SK-N-SH (cell line): ENCODE measurements around the gene KRTAP13-1. TPM values are rescaled to one million over a fixed set of nuclear protein-coding genes. Genes with fewer than 3 reads are reported as not detected.

Source experiments
- CTCF ChIA-PET: fragments of 300-600, 350-600 bp; formaldehyde crosslinking; extraction: SDS; loops from one replicate; lab custom pipeline; 2021; lab: Yijun Ruan, JAX
- POLR2A ChIA-PET: fragments of 350-600 bp; sonication (Branson Sonifier 250); formaldehyde crosslinking; extraction: SDS; loops from one replicate; lab custom pipeline; 2020; ENCODE audit warnings: antibody characterized with exemption, inconsistent platforms; lab: Yijun Ruan, JAX
- DNase-seq: peaks from one replicate; pipeline ENCODE4 v3.0.0; 2012
- H2AFZ ChIP-seq: fragments of 200-600 bp; sonication (generic); 2 replicates; pipeline ENCODE4 v1.8.1; 2016; ENCODE audit warnings: antibody characterized with exemption, mild to moderate bottlenecking, low read depth
- H3F3A ChIP-seq: fragments of 200-600 bp; sonication (generic); replicated peaks from 2 replicates; pipeline ENCODE3; 2016; ENCODE audit warnings: antibody characterized with exemption, mild to moderate bottlenecking; ENCODE audit not compliant: insufficient read depth
- H3K27ac ChIP-seq, 2 experiments: fragments of 200-500 bp in 1 of 2; fragments of 200-600 bp in 1 of 2; sonication (Bioruptor generic) in 1 of 2; sonication (generic), shearing (Covaris generic) in 1 of 2; 2 replicates each; pipeline versions ENCODE4 v1.5.1 to v1.6.1; 2014 to 2016; ENCODE audit warnings: low read depth in 2 of 2, inconsistent platforms in 1 of 2, low read length in 1 of 2, mild to moderate bottlenecking in 1 of 2, mixed read lengths in 1 of 2
- H3K27me3 ChIP-seq: fragments of 200-600 bp; sonication (generic), shearing (Covaris generic); 2 replicates; pipeline ENCODE4 v1.6.1; 2016; ENCODE audit warnings: mixed run types; ENCODE audit not compliant: insufficient read depth
- H3K36me3 ChIP-seq, 2 experiments: fragments of 200-500 bp in 1 of 2; fragments of 200-600 bp in 1 of 2; sonication (Bioruptor generic) in 1 of 2; sonication (generic) in 1 of 2; replicated peaks in 1 of 2; 2 replicates each; pipeline versions ENCODE3 to v1.5.1; 2014 to 2016; ENCODE audit warnings: low read length in 1 of 2, mild to moderate bottlenecking in 1 of 2; ENCODE audit not compliant: insufficient read depth in 2 of 2, control insufficient read depth in 1 of 2
- H3K4me1 ChIP-seq, 2 experiments: fragments of 200-500 bp in 1 of 2; fragments of 200-600 bp in 1 of 2; sonication (Bioruptor generic) in 1 of 2; sonication (generic), shearing (Covaris generic) in 1 of 2; 2 replicates each; pipeline versions ENCODE4 v1.5.1 to v1.6.1; 2014 to 2016; ENCODE audit warnings: low read depth in 1 of 2, low read length in 1 of 2, mixed run types in 1 of 2; ENCODE audit not compliant: insufficient read depth in 2 of 2, control insufficient read depth in 1 of 2
- H3K4me2 ChIP-seq: fragments of 200-600 bp; sonication (generic), shearing (Covaris generic); 2 replicates; pipeline ENCODE4 v1.6.1; 2017; ENCODE audit warnings: mixed run types
- H3K4me3 ChIP-seq, 2 experiments: fragments of 200-500 bp in 1 of 2; fragments of 200-600 bp in 1 of 2; sonication (Bioruptor generic) in 1 of 2; sonication (generic), shearing (Covaris generic) in 1 of 2; 2 replicates each; pipeline versions ENCODE4 v1.5.1 to v1.8.1; 2014 to 2016; ENCODE audit warnings: low read depth in 2 of 2, inconsistent platforms in 1 of 2, low read length in 1 of 2, mild to moderate bottlenecking in 1 of 2, mixed read lengths in 1 of 2, moderate library complexity in 1 of 2
- H3K79me2 ChIP-seq: fragments of 200-600 bp; sonication (generic); 2 replicates; pipeline ENCODE4 v1.8.1; 2017; ENCODE audit warnings: mild to moderate bottlenecking; ENCODE audit not compliant: insufficient read depth
- H3K9ac ChIP-seq: fragments of 200-600 bp; sonication (generic); 2 replicates; pipeline ENCODE4 v1.6.1; 2017; ENCODE audit warnings: mixed run types
- H3K9me2 ChIP-seq: fragments of 200-600 bp; sonication (generic); 2 replicates; pipeline ENCODE4 v1.6.1; 2017; ENCODE audit warnings: mixed run types
- H3K9me3 ChIP-seq: fragments of 200-600 bp; sonication (generic); 2 replicates; pipeline ENCODE4 v1.6.1; 2017; ENCODE audit warnings: mixed run types, mild to moderate bottlenecking, moderate library complexity
- H4K20me1 ChIP-seq: fragments of 200-600 bp; sonication (generic); 2 replicates; pipeline ENCODE4 v1.6.1; 2017; ENCODE audit warnings: mild to moderate bottlenecking, mixed run types; ENCODE audit not compliant: insufficient read depth
- CHD2 ChIP-seq: fragments of 150-350 bp; IDR thresholded peaks from 2 replicates; pipeline ENCODE4 v1.6.1; 2018; ENCODE audit warnings: low read length; ENCODE audit not compliant: partially characterized antibody
- ELF1 ChIP-seq: IDR thresholded peaks from 2 replicates; pipeline ENCODE4 v1.4.0; 2012
- EP300 ChIP-seq, 2 experiments: IDR thresholded peaks; 2 replicates each; pipeline versions ENCODE4 v1.4.0 to v1.6.1; 2012; ENCODE audit warnings: borderline replicate concordance in 1 of 2, low read depth in 1 of 2, low read length in 1 of 2
- EZH2phosphoT487 ChIP-seq: fragments of 200-600 bp; sonication (generic); IDR thresholded peaks from 2 replicates; pipeline ENCODE4 v1.6.1; 2017; ENCODE audit warnings: low read depth, mixed run types, mild to moderate bottlenecking, antibody characterized with exemption, moderate library complexity, borderline replicate concordance
- FOXJ3 ChIP-seq: sonication (generic); formaldehyde crosslinking; IDR thresholded peaks from 2 replicates; pipeline ENCODE4 v1.5.1; 2020; ENCODE audit warnings: mild to moderate bottlenecking, missing genetic modification reagents
- FOXM1 ChIP-seq: IDR thresholded peaks from 2 replicates; pipeline ENCODE4 v1.4.0; 2012; ENCODE audit warnings: low read depth, mild to moderate bottlenecking
- GABPA ChIP-seq: IDR thresholded peaks from 2 replicates; pipeline ENCODE4 v1.4.0; 2012; ENCODE audit warnings: low read depth, mild to moderate bottlenecking
- GATA2 ChIP-seq: sonication (generic); formaldehyde crosslinking; IDR thresholded peaks from 2 replicates; pipeline ENCODE4 v1.5.0; 2020; ENCODE audit warnings: mild to moderate bottlenecking, missing genetic modification reagents
- MEF2A ChIP-seq: IDR thresholded peaks from 2 replicates; pipeline ENCODE4 v1.4.0; 2012; ENCODE audit warnings: low read depth, borderline replicate concordance
- MXI1 ChIP-seq: IDR thresholded peaks from 2 replicates; pipeline ENCODE4 v1.6.1; 2012; ENCODE audit warnings: mild to moderate bottlenecking, low read depth, low read length, improper control_type of control experiment
- NRF1 ChIP-seq: IDR thresholded peaks from 2 replicates; pipeline ENCODE4 v1.6.1; 2012; ENCODE audit warnings: low read depth, mild to moderate bottlenecking, low read length
- POLR2AphosphoS5 ChIP-seq: IDR thresholded peaks from 2 replicates; pipeline ENCODE4 v1.6.1; 2012; ENCODE audit warnings: low read depth, low read length
- RAD21 ChIP-seq: IDR thresholded peaks from 2 replicates; pipeline ENCODE4 v1.6.1; 2012; ENCODE audit warnings: mild to moderate bottlenecking, low read length
- RFX5 ChIP-seq: IDR thresholded peaks from 2 replicates; pipeline ENCODE4 v1.6.1; 2012; ENCODE audit warnings: mild to moderate bottlenecking, improper control_type of control experiment, low read length
- RXRA ChIP-seq: IDR thresholded peaks from 2 replicates; pipeline ENCODE4 v1.4.0; 2012; ENCODE audit warnings: low read depth, mild to moderate bottlenecking, borderline replicate concordance
- SIN3A ChIP-seq: IDR thresholded peaks from 2 replicates; pipeline ENCODE4 v1.6.1; 2012; ENCODE audit warnings: low read depth, mild to moderate bottlenecking, low read length, moderate library complexity, borderline replicate concordance
- SMC3 ChIP-seq: IDR thresholded peaks from 2 replicates; pipeline ENCODE4 v1.6.1; 2012; ENCODE audit warnings: low read depth, low read length, improper control_type of control experiment
- TCF12 ChIP-seq: IDR thresholded peaks from 2 replicates; pipeline ENCODE4 v1.4.0; 2012
- WGBS: methylation state at CpG from one replicate; pipeline ENCODE4 v1.1.6; 2017; ENCODE audit warnings: low lambda C conversion rate; 5-methylcytosine and 5-hydroxymethylcytosine counted together
- polyA plus RNA-seq, 3 experiments: library from polyadenylated mRNA; depleted of rRNA; stranded (reverse); fragments of >200 nt; gene quantifications; 2 replicates each; pipeline ENCODE4 v1.2.3, GENCODE V29; 2012
- TF ChIP-seq, protein P1 (sequence below): IDR thresholded peaks from 2 replicates; pipeline ENCODE4 v1.4.0; 2012; ENCODE audit warnings: low read depth, borderline replicate concordance
- TF ChIP-seq, protein P2 (sequence below): IDR thresholded peaks from 2 replicates; pipeline ENCODE4 v1.6.1; 2012; ENCODE audit warnings: mild to moderate bottlenecking, low read depth, low read length, moderate library complexity

Gene KRTAP13-1
- polyA plus RNA-seq, 1 of the 3 experiments (the other 2 are of a cell fraction) = not detected

DNA sequence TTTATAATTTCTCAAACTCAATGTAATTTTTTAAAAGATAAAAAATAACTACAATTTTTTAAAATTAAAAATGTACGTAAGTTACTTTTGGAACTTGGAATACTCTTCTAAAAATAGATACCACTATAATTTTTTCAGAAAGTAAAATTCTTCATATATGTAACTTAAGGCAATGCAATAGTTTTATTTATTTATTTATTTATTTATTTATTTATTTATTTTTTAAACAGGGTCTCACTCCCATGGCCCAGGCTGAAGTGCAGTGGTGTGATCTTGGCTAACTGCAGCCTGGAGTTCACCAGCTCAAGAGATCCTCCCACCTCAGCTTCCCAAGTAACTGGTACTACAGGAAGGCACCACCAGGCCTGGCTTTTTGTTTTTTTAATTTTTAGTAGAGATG lies 44.3 kb upstream of the KRTAP13-1 start:
- ChIA-PET POLR2A (no interaction called here), CTCF (interaction anchor here (1.4 kb wide), 1 partner anchor 11 kb away, joined by 7 read pairs; no protein-coding TSS in a partner anchor)
- TF ChIP-seq RAD21 (no peak), POLR2AphosphoS5 (no peak), EP300 (IDR thresholded peaks at IDR 0.05; ENCODE audit: borderline replicate concordance in 1 of 2, low read depth in 1 of 2, low read length in 1 of 2) (no peak), RXRA (no peak), NRF1 (no peak), FOXM1 (no peak), GABPA (no peak), SMC3 (no peak), RFX5 (no peak), MEF2A (no peak), TCF12 (no peak), GATA2 (CRISPR knock-in tag) (no peak), CHD2 (no peak), MXI1 (no peak), ELF1 (no peak), EZH2phosphoT487 (no peak), FOXJ3 (CRISPR knock-in tag) (no peak), SIN3A (no peak)
- TF ChIP-seq, protein P1, sequence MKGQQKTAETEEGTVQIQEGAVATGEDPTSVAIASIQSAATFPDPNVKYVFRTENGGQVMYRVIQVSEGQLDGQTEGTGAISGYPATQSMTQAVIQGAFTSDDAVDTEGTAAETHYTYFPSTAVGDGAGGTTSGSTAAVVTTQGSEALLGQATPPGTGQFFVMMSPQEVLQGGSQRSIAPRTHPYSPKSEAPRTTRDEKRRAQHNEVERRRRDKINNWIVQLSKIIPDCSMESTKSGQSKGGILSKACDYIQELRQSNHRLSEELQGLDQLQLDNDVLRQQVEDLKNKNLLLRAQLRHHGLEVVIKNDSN = no peak
- TF ChIP-seq, protein P2, sequence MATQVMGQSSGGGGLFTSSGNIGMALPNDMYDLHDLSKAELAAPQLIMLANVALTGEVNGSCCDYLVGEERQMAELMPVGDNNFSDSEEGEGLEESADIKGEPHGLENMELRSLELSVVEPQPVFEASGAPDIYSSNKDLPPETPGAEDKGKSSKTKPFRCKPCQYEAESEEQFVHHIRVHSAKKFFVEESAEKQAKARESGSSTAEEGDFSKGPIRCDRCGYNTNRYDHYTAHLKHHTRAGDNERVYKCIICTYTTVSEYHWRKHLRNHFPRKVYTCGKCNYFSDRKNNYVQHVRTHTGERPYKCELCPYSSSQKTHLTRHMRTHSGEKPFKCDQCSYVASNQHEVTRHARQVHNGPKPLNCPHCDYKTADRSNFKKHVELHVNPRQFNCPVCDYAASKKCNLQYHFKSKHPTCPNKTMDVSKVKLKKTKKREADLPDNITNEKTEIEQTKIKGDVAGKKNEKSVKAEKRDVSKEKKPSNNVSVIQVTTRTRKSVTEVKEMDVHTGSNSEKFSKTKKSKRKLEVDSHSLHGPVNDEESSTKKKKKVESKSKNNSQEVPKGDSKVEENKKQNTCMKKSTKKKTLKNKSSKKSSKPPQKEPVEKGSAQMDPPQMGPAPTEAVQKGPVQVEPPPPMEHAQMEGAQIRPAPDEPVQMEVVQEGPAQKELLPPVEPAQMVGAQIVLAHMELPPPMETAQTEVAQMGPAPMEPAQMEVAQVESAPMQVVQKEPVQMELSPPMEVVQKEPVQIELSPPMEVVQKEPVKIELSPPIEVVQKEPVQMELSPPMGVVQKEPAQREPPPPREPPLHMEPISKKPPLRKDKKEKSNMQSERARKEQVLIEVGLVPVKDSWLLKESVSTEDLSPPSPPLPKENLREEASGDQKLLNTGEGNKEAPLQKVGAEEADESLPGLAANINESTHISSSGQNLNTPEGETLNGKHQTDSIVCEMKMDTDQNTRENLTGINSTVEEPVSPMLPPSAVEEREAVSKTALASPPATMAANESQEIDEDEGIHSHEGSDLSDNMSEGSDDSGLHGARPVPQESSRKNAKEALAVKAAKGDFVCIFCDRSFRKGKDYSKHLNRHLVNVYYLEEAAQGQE = no peak
- H4K20me1 ChIP-seq = no peaks in the 10 kb centered on the region
- H3K36me3 ChIP-seq = no peaks in the 10 kb centered on the region
- no peak overlapping the region for H3K9ac ChIP-seq
- no peaks in the 10 kb centered on the region for H3F3A ChIP-seq
- no peak overlapping the region for H3K4me2 ChIP-seq
- no peaks in the 10 kb centered on the region for H3K79me2 ChIP-seq
- H3K9me3 ChIP-seq = no peaks in the 10 kb centered on the region
- no peak overlapping the region for H2AFZ ChIP-seq
- H3K4me3 ChIP-seq = no peak overlapping the region
- no peaks in the 10 kb centered on the region for H3K4me1 ChIP-seq
- H3K9me2 ChIP-seq = no peaks in the 10 kb centered on the region
- no peak overlapping the region for H3K27ac ChIP-seq
- no peak for DNase-seq
- H3K27me3 ChIP-seq = no peaks in the 10 kb centered on the region
- WGBS = 9% methylated on average over 1 of the region's 1 CpG
